Central memory CD4-positive, alpha-beta T cell (primary cell): ENCODE measurements around the gene IDUA.
"Not testable (repeated sequence)": the region's sequence is repeated elsewhere in the genome, so short reads cannot be mapped to it uniquely, and the experiment has no call there.

ENCODE experiments used
- DNase-seq: peaks from one replicate; pipeline ENCODE4 v3.0.0; 2022

Gene IDUA

DNA sequence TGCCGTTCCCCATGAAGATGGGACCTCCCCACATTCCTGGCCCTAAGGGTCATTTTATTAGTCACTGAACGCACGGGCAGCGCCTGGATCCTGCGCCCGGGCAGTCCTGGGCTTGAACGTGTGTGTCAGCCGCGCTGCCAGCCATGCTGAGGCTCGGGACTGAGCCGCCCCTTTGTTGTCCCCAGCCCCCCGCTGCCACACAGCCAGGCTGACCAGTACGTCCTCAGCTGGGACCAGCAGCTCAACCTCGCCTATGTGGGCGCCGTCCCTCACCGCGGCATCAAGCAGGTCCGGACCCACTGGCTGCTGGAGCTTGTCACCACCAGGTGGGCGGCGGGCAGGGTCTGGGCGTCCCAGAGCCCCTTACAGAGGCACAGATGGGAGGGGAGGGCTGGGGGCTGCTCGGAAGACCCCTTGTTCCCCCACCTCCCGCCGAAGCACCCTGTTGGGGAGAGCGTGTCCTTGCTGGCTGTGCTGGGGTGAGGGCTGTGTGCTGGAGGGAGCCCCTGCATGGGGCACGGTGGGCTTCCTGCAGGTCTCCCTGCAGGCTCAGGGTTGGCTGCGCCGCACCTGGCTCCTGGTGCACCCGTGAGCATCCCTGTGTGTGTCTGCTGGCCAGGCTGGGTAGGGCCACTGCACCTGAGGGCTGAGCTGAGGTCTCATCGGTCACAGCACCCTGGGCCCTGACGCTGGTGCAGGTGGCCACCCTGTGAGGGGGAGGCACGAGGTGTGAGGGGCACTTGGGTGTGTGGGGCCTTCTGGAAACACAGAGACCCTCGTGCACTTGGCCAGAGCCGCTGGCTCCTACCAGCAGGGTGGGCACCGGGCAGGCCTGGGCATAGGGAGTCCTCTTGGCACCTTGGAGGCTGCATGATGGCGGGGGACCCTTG lies 1.0 kb downstream of the IDUA start:
- DNase-seq: no peak

DNA sequence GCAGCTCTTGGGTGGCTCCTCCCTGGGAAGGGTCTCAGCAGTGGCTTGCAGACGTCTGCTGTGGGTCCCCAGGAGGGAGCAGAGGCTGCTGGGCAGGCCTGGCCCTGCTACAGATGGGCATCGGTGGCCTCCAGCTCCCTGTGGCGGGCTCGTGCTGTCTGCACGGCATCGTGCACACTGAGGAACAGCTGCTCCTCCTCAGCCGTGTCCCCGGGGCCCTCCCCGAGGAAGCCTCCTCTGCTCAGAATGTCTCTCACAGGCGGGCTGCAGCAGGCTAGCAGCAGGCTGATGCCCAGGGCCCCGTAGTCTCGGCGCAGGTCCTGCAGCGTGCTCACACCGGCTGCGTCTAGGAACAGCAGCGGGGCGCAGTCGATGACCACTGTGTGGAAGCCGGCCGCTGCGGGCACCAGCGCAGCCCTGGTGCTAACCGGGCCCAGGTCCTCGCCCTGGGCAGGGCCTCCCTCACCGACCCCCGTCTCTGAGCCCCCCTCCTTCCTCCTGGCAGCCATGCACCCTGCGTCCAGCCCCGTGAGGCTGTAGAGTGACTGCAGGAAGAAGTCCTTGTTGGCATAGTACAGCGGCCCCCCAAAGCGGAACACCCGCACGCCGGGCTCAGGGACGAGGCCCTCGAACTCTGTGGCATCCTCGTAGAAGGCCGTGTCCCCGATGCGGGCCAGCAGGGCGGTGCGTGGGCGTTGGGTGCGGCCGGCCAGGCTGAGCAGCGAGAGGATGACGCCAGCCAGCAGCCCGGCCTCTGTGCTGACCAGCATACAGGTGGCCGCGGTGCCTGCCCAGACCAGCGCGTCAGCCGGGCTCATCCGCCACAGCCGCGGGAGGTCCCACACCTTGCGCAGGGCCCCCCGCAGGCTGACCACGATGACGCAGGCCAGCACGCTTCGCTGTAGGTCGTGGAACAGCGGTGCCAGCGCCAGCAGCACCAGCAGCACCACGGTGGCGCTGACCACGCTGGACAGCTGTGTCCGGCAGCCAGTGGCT lies 2.2 kb downstream of the IDUA start:
- DNase-seq: no peak

DNA sequence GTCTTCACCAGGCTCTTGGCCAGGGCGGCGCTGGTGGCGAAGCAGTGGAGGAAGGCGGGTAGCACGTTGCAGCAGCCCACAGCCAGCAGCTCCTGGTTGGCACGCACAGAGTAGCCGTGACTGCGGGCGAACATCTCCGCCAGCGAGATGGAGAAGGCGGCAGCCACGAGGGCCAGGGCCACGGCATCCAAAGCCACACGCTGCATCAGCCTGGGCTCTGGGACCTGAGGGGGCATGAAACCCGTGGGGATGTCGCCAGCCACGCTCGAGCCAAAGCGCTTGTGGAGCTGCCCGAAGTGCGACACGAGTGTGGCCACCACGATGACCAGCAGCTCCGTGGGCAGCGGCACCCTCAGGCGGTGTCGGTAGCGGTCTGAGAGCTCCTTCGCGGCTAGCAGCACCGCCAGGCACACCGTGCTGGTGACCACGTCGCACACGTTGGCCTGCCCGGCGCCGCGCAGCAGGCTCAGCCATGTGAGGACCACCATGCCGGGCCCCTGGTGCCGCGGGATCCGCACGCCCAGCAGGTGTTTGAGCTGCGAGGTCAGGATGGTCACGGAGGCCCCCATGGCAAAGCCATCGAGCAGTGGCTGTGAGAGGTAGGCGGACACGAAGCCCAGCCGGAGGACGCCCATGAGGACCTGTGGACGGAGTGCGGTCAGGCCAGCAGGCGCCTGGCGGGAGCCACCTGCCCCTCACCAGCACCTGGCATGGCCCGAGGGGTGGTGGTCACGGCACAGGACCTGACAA lies 3.1 kb downstream of the IDUA start:
- DNase-seq: no peak

DNA sequence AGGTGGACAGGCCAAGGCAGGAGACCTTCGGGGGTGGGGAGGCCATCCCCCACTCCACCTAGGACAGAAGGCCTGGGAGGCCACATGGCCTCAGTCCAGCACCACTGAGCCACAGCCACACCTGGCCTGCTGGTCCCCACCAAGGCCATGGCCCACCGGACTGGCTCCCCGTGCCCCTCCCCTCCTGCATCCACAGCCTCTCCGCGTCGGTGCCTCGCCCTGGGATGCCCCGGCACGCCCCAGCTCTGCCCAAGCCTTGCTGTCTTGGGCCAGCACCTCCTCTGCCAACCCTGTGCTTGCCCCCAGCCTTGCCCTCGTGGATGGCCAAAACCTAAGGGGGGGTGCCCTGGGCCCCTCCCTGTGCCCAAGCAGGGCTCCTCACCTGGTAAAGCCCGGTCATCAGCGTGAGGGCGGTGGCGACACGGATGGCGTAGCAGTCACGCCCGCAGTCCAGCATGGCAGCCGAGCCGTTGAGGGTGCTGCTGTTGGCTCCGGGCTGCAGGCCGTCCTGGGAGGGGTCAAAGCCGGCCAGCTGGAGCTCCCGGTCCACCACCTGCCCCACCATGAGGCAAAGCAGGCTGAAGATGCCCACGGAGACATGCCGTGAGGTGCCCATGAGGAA lies 4.0 kb downstream of the IDUA start:
- DNase-seq: no peak

DNA sequence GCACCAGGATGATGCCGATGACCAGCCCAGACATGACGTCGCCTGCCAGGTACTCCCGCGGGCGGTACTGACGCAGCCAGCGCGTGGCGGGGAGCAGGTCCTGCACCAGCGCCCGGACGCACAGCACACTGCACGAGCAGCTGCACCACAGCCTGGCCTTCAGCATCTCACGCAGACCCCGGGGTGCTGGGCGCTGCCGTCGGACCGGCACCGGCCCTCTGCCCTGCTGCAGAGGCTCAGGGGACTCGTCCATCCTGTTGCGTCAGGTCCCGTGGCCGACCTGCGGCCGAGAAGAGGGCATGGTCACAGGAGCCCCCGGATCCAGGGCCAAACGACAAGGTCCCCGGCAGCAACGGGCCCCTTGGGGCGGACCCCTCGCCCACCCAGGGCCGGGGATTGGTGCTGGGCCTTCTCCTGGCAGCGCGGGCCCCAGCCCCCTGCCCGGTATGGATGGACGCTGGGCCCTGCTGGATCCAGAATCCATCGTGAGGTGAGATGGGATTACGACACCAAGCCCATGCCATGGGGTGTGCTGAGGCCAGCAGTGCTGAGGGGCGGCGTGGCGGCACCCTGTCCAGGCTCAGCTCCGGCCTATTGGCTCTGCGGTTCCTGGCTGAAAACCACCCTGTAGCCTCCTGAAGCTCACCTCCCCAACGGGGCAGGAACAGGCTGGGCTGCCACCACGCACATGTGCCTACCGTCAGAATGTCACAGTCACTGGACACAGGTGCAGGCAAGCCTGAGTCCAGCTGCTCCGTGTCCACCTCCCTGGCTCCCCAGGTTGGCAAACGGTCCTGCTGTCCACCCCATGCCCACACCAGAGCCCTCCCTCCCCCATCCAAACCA lies 4.8 kb downstream of the IDUA start:
- DNase-seq: no peak

DNA sequence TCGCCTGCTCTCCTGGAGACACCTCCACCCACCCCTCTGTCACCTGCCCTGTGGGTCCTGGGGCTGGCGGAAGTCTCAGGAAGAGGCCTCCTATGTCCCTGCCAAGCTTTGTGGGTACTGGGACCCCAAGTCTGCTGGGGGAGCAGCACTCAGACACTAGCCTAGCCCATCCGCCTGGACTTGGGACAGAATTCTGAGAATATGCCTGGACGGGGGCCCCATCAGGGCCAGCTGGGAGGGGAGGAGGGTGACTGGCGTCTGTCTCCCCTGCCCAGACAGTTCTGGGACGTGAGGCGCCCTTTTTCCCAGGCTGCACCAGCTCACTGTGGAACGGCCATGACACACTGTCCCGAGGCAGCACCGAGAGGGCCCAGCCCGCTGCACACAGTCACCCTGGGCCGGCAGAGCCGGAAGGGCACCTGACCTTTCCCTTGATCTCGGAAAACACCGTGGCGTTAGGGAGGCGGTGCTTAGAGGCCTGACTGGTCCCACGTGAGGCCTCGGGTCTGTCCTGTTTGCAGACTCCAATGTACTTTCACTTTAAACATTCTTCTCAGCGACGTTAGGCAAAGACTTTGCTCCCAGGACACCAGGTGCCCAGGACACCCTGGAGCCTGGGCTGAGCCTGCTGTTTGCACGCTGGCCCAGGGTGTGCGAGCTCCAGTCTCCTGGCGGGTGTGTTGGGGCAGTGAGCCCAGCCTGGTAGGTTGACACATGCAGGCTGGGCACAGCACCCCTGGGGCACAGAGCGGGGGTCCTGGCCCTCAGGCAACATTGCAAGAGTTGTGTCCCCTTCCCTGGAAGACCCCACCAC lies 5.7 kb downstream of the IDUA start:
- no peak for DNase-seq

DNA sequence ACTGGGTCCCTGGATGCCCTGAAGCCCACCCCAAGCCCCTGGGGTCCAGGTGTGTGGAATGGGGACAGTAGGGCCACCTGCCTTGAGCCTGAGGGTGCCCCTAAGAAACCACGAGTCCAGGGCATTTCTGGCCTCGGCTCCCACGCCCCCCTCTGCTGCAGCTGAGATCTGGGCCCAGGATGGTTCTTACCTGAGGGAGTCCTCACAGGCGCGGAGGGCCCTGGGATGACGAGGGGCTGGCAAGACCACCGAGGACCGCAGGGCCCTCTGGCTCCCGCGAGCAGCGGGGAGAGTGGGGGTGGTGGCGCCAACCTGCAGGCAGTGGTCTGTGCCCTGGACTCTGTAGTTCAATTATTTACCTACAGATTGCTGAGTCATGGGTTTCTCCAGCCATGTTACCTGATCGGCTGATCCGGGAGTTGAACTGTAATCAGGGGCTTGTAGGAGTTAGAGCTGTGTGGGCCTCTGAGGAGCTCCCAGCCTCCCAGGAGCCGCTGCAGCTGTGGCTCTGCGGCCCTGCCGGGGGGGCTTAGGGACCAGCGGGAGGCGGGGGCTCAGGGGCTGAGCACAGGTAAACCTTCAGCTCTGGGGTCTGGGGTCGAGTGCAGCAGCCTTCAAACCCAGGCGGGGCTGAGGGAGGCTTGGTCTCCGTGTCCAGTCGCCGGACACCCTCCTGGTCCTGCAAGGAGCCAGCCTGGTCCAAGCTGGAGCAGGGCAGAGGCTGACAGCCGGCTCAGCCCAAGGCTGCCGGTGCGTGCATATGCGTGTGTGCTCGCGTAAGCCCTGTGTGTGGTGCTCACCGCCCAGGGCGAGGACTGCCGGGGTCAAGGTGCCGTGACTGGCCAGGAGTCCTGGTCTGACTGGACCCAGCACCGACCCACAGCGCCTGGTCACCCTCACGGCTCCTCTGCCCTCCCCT lies 6.5 kb downstream of the IDUA start, which contains the start of gene SLC26A1:
Gene SLC26A1, minus strand, starts transcription at position 294 of the 919 bp plus-strand sequence. CDS start 1,701 bp downstream, outside the sequence.
- no peak for DNase-seq

DNA sequence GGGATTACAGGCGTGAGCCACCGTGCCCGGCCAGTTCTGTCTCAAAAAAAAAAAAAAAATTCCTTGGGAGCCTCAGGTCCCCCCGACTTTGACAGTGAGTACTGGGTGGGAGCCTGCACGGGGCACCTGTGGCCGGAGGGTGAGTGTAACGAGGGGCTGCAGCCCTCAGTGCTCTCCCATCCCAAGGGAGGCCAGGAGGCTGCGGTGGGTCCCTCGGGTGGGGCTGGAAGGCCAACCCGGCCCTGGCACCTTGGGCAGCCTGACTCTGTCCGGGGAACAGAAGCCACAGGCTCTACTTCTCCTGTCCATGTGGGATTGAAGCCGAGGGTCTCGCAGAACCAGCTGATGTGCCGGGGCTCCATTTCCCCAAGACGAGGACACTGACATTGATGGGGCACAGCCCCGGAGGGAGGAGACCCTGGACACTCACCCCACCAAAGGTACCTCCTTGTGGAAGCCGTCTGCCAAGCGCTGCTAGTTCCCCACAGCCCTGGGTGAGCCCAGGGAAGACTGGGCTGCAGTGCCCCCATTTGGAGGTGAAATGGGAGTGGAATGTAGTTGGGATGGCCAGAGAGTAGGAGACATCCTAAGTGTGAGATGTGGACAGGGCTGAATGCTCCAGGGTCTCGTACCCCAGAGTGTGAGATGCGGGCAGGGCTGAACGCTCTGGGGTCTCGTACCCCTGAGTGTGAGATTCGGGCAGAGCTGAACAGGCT lies 8.6 kb downstream of the IDUA start:
- DNase-seq: no peak

DNA sequence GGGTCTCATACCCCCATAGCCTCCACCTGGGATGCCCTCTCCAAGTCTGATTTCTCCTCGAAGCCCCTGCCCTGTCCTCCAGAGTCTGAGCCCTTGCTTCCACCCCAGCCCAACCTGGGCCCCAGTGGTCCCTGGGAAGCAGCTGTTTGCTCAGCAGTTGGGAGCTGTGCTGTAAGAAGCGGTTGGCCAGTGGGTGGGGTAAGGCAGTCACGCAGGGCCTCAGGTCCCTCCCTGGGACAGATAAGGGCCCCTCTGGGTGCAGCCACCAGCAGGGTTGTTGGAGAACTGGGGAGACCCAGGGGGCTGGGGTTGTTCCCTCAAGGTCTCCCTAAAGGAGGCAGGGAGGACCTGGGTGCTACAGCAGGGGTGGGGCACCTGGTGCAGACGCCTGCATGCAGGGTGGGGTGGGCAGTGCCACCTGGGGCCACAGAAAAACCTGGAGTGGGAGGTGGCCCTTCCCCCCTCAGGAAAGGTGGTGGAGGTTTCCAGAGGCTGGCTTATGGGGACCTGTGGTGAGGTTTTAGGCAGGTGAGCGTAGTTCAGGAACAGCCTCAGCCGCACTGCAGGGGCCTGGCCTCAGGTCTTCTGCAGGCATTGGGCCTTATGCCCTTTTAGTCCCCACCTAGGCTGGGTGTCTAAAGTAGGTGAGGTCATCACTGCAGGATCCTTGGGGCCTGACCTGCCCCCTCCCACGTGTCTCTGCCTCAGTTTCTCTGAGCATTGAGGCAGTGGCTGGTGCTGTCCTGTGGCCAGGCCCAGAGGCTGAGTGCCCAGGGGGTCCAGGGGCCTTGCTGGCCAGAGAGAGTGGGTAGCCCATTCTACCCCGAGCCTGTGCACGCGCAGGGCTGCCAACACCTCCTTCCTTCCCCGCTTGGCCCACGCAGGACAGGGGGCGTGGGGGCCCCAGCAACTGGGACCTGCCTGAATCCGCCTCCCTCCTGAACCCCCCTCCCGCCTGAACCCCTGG lies 9.5 kb downstream of the IDUA start:
- no peak for DNase-seq

DNA sequence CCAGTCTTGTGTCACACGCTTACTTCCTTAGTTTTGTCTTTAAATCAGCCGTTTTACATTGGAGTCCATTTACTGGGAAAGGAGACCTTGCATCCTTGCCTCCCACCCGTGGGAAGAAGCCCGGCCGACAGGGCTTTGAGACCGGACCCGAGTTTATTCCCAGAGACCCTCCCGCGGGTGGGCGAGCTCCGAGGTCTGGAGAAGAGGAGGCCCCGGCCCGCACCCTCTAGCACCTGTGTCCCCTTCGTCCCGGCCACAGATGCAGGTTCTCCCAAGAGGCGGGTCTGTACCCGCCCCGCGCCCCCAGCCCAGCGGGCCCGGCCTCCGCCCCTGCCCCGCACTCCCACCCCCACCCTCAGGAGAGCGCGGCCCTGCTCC lies 10.1 kb downstream of the IDUA start:
- DNase-seq: no peak

DNA sequence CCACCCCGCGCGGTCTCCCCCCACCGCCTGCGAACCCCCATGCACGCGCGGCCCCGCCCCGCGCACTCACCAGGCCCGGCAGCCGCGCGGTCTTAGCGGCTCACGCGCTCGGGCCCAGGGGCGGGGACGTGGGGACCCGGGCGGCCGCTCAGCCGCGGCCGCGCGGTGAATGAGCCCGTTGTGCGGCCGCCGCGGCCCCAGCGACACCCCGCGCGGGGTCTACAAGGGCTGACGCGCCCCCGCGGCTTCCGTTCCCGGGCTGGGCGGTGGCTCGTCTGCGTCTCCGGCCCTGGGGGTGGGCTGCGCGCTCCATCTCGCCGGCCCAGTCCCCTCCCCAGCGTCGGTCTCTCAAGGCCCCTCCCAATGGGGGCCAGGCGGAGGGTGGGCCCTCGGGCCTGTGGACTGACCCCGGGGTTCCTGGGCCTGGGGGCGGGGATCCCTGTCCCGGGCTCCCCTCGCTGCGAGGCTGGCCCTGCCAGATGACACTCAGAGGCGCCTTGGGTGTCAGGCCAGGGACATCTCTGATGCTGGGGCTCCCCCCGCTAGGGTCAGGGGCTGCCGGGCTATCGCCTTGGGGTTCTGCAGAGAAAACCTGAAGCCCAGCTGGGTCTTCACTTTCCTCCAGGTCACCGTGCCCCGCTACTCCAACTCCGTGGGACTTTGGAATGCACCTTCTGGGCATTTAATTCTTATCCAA lies 10.7 kb downstream of the IDUA start:
- no peak for DNase-seq

DNA sequence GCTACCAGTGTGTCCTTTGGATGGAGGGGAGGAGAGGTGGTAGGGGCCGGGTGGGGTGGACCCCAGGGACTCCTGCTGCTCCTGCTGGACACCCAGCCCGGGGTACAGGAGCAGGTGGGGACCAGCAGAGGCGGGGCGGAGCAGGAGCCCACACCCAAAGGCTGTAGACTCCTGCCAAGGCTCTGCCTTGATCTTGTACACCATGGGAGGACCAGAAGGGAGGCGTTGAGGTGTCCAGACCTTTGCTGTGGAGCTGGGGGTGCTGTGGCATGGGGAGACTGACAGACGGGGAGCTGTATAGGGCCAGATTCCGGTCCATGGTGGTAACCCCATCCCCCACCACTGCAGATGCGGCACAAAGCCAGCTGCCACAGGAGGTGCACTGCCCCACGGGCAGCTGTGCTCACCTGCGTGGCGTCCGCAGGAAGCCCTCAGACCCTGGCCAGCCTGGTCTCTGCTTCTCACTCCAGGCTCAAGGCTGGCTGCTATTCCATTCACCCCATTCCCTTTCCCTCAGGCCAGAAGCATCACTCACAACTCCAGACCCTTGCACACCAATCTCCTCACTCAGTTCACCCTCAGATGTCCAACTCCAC lies 11.3 kb downstream of the IDUA start:
- DNase-seq: no peak

DNA sequence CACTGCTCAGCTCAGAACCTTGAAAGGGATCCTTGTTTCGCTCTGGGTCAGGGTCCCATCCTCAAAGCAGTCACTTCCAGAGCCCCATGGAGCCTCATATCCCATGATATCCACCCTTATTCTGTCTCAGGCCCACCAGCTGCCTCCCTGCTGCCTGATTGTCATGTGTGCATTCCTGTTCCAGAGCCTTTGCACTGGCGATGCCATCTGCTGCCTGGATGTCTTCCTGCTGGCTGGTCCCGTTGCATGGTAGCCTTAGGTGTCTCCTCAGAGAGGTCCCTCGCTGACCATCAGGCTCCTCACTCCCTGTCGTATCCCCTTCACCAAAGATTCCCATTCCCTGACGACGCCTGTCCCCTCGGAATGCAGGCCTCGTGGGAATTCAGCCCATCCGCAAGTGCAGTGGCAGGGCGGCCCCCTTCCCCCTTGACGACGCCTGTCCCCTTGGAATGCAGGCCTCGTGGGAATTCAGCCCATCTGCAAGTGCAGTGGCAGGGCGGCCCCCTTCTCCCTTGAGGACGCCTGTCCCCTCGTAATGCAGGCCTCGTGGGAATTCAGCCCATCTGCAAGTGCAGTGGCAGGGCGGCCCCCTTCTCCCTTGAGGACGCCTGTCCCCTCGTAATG lies 12.5 kb downstream of the IDUA start:
- not testable (repeated sequence) for DNase-seq

DNA sequence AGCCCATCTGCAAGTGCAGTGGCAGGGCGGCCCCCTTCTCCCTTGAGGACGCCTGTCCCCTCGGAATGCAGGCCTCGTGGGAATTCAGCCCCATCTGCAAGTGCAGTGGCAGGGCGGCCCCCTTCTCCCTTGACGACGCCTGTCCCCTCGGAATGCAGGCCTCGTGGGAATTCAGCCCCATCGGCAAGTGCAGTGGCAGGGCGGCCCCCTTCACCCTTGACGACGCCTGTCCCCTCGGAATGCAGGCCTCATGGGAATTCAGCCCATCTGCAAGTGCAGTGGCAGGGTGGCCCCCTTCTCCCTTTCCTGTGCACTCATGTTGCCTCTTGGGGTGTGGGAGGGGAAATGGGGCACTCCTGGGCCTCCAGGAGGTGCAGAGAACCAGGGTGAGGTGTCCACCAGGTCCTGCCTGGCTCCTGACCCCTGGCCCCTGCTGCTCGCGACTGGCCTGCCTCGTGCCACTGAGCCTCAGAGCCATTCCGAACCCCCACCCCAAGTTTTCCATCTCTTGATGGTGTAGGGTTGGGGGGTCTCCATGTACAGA lies 13.1 kb downstream of the IDUA start:
- DNase-seq: no peak

DNA sequence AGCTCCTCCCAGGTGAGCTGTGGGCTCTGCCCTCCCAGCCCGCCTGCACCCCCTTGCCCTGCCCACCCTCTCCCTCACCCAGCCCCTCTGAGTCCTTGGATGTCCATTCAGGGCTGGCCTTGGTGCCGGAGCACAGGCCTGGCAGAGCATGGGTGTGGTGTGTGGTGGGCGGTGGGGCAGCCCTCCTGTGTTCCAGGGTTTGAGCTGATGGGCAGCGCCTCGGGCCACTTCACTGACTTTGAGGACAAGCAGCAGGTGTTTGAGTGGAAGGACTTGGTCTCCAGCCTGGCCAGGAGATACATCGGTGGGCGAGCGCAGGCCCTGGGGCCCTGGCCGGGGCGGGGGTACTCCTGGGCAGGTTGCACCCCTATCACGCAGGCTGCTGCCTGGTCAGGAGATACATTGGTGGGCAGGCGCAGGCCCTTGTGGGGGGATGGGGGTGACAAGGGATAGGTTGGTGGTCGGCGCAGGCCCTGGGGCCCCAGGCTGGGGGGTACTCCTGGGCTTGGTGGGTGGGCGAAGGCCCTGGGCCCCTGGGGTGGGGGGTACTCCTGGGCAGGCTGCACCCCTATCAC lies 13.9 kb downstream of the IDUA start:
- DNase-seq: no peak
